Measurements from ENCODE around the gene PXMP4.

DNA sequence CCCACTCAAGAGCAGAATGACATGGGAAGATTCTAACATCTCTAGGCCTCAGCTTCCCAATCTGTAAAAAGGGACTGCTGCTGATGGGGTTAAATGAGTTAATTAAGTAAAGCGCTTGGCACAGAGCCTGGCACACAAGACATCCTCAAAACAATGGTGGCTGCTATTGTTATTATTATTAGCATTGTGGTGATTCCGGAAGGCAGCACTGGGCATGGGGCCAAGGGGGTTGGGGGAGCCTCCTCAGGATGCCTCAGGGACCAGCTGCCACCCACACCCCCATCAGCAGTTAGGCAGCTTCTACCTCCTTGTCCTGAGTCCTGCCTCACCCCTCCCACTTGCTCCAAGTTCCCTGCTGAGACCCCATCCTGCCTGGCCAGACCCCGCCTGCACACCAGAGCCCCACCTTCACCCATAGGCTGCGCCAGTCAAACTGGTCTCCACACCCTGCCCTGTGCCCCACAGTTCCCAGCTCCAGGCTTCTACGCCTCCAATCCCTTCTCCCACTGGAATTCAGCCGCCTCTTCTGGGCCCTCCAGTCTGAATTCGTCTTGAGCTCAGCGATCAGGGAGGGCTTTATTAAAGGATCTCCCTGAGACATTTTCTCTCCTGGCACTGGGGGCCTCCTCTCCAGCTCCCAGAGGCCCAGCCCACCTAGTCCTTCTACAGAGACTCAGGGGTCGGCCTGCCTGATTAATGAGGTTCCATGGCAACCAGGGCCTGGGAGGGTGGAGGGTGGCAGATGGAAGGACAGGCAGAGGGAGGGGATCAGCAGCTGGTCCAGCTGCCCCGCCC, 35.4 kb downstream of the PXMP4 start:
- TF ChIP-seq CTCF (IDR thresholded peaks at IDR 0.05; ENCODE audit: low read depth, low read length) (no peak), EZH2phosphoT487 (IDR thresholded peaks at IDR 0.05; ENCODE audit: low read depth) (no peak)

All from OCI-LY3 (cell line).